Activated CD8-positive, alpha-beta memory T cell treated with anti-CD3 and anti-CD28 coated beads, Interleukin-2, amount 50 U/mL, for 1 hour (primary cell): Measurements from ENCODE around the gene ABHD16A.

ENCODE experiments used
- DNase-seq: peaks from one replicate; pipeline ENCODE4 v3.0.0-alpha.2; 2020; ENCODE audit errors: extremely low read depth

Gene ABHD16A

DNA sequence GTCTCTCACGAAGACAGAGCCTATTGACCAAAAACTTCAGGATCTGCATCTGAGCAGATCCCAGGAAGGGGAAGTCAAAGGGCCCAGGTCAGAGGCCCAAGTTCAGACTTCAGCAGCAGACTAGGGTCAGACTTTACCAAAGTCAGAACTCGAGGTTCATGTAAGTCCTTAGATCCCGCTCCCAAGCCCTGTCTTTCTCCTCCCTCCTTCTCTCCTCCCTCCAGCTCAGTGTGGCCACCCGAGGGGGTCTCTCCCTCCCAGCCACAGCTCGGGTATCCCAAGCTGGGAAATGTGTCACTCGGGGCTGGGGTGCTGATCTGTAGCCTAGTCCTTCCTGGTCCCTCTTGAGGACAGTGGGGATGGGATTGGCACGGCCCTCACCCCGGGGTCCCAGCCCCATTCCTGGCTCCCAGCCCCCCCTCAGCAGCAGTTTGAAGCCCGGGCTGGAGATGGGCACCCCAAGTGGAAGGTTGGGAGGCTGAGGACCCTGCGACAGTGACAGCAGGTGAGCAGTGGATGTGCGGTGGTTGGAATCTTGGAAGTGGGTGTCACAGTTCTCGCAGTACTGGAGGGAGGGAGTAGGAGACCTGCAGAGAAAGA is 40.9 kb downstream of the ABHD16A start:
- DNase-seq, result no peak

DNA sequence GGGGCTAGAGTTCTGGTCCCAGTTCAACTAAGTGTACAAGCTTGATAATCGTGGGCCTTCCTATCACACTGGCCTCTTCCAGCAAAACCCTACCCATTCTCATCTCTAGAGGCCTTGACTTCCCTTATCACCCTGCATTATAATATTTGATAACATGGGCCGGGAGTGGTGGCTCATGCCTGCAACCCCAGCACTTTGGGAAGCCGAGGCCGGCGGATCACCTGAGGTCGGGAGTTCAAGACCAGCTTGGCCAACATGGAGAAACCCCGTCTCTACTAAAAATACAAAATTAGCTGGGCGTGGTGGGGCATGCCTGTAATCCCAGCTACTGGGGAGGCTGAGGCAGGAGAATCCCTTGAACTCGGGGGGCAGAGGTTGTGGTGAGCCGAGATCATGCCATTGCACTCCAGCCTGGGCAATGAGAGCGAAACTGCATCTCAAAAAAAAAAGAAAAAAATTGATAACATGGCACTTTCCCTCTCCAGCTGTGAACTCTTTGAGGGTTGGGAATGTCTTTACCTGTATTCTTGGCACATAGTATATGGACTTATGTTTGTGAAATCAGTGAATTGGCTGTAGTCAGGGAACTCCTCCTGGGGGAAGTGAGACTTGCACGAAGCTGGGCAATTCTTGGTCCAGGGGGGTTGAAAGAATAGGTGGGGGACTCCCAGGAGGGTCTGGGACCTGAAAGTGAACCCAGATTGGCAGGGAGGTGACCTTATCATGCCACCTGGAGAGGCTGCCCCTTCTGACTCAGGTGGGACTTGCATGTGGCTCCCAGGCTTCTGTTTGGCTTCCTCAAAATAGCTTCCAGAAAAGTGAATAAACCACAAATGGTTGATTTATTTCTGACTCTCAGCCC is 41.6 kb downstream of the ABHD16A start:
- DNase-seq, result no peak

DNA sequence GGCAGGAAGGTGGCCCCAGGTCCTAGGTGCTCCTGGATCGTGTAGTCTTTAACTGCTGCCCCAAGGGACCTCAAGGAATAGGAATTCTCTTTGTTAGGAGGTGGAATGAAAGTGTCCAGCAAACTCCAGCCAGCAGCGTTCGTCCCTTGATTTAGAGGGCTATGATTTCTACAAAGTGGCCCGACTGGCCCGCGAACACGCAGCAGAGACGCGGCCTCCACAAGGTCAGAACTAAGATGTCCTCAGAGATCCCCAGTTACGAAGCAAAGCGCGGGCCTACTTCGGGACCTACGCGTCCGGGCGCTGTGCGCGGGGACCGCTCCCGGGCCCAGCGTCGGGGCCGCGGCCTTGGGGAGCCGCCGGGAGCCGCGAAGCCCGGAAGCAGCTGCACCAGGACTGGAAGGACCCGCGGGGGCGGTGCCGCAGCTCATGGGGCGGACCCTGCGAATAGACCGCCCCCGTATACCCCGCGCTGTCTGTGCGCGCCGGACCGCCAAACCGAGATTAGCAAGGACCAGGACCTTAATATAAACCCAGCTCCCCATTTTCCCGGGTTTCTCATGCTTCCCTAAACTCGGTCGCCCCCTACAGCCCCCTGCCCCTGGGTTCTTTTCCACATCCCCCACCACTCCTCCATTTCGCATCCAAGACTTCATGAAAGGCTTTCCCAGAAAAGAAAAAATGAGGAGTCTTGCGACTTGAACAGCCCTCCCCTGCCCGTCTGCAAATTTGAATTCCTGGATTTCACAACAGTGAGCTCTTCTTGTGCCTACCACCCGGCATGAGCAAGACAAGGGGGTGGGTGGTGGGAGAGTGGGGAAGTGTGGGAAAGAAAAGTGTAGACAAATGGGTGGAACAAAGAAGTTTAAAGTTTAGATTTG is 42.5 kb downstream of the ABHD16A start, which contains the start of gene C6orf47:
Gene C6orf47 (minus strand): TSS at position 398 of the 881 bp plus-strand sequence. CDS start 831 bp downstream, outside the sequence.
- DNase-seq, result peak; percentile 40

DNA sequence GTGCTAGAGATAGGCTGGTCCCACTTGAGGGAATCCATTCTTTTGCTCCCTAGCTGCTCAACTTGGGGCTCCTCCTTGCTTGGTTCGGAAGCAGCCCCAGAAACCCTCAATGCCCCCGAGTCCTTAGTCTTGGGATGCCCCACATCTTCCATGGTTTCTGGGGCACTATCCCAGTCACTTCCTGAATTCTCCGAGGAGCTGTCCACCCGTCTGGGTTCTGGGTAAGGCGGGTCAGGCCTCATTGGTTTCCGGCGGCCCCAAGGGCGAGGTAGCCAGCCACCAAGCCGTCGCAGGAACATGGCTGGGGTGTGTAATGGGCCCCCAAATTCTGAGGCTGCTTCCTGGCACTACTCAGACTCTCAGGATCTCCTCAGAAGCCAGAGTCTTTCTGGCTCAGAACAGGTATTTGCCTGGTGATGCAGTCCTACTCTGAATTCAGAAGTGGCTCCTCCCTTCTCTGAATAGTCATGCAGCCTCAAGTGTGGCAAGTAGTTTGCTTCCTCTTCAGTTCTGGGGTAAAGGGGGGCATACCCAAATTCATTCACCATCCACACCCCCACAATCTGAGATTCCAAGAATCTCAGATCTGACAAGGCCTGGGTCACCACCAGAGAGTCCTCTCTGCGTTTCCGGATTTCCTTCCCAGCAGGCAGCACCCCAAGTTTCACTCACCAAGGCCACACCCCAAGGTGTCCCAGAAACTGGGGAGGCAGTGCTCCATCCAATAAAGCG is 43.3 kb downstream of the ABHD16A start:
- DNase-seq, result no peak

DNA sequence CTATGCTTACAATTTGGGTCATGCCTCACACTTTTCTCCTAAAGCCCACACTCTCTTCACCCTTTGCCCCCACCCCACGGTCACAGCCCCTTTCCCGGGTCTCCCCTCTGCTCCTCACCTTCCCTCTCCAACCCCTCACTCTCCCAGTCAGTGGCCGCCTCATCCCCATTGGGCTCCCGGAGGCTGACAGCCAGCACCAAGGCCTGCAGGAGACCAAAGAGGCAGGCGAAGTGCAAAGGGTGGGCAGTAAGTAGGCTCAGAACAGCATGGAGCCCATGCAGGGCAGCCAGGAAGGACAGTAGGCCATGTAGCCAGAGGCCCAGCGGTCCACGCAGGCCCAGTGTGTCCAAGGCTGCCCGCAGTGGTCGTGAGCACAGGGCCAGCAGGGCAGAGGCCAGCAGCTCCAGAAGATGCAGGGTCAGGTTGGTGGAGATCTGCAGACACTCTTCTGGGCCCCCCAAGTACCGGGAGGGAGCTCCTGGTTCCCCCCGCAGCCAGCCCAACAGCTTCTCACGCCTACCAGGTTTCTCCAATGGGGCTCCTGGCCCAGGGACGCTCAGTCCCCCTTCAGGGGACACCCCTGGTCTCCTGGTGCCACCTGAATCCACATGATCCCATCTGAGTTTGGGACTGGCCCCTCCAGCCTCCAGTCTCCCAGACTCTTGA is 44.0 kb downstream of the ABHD16A start:
- no peak for DNase-seq

DNA sequence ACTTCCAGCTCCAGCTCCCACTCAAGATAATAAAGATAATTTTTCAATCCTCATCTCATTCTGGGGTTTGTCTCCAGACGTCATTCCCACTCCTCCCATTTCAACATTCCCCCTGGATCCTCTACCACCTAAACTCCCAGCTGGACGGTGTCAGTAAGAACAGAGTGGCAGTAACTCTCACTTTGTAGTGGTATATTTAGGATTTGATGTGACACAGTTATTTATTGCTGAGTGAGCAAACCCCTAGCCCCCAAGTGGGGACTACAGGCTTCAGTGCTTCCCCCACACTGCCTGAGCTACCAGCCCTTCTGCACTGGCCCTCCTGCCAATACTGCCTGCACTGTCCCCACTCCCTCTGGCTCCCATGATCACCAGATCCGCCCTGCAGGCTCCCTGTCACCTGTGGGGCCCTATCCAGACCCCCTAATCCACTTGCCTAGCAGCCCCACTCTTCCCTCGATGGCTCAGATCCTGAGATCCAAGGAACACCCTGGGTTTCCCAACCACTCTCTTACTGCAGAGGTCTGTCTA is 44.9 kb downstream of the ABHD16A start:
- DNase-seq, result no peak

DNA sequence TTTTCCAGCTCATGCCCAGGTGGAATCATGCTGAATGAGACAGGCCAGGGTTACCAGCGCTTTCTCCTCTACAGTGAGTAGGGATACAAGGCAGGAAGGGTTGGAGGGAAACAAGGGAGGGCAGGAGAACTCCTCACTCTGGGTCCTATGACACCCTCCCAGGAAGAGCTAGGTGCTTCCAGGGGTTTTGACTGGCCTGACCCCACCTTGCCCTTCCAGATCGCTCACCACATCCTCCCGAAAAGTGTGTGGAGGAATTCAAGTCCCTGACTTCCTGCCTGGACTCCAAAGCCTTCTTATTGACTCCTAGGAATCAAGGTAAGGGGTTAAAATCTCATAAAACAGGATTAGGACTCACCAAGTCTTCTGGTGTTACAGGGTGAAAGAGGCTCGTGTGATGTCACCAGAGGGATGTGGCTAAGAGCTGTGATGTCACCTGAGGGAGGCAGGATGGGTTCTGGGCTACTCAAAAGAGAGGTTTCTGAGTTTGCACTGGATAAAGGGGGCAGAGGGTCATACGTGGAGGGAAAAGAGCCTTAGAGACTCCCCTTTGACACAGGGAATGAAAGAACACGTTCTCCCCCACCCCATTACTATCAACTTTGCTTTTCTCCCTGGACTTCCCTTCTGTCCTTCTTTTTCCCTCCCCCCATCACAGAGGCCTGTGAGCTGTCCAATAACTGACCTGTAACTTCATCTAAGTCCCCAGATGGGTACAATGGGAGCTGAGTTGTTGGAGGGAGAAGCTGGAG is 45.5 kb downstream of the ABHD16A start:
- no peak for DNase-seq

- no peak for DNase-seq
Measured at GRCh38 chr6:31655349-31656237, 47.5 kb downstream of the ABHD16A start, which contains the start of gene APOM. APOM (plus strand) TSS chr6:31655894; CDS start chr6:31655967, 73 bp downstream.

DNA sequence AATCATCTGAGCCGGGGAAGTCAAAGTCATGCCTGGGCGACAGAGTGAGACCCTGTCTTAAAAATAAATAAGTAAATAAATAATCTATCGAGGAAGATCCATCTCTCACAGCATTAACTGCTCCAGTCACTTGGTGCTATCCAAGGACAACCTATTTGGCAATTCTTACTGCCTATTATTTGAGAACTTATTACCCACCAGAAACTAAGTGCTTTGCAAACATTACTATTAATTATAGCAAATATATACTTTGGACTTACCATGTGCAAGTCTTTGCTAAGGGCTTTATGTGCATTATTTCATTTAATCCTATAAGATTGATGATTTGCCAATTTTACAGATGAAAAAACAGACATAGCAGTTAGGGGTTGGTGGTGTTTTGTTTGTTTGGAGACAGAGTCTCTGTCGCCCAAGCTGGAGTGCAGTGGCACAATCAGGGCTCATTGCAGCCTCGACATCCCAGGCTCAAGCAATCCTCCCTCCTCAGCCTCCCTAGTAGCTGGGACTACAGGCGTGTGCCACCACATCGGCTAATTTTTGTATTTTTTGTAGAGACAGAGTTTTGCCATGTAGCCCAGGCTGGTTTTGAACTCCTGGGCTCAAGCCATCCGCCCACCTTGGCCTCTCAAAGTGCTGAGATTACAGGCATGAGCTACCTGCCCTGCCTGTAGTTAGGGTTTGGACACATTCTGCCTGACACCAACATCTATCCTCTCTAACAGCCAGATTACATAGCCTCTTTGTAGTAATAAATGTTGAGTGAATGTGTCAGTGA is 48.4 kb downstream of the ABHD16A start:
- DNase-seq, result no peak

DNA sequence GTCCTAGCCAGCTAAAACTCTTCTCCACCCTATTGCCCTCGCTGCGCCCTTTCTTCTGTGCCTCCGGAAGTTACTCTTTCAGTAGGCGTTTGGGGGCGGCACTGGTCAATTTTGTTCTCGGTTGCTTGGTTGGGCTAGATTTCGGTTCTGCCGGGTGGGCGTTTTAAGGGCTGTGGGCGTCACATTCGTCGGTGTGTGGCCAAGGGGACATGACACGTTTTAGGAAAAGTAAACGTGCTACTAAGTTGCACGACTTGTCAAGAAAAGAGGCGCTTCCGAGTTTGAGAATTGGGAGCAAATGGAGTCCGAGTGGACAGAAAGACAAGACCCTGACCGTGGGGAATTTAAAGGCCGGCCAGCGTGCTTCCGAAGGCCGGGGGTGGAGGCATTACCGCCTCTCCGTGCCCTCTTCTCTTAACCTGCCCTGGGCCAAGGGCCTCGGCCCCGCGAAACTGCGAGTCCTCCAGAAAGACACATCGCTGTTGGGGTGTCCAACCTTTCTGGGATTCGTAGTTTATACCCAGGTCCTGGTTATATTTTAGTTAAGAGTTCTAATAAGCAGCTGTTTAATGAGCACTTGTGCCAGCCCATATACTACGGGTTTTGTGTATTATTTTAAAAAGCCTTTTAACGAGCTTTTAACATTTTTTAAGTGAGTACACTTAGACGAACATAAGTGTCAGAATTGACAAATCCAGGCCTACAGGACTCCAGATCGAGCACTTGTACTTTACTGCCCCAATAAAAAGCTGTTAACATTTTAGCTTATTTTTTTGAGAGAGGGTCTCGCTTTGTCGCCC is 50.0 kb downstream of the ABHD16A start:
- DNase-seq, result peak; percentile 73

- DNase-seq, result no peak
Measured at GRCh38 chr6:31651602-31652191, 51.4 kb downstream of the ABHD16A start.

- DNase-seq, result no peak
Measured at GRCh38 chr6:31645325-31645724, 57.8 kb downstream of the ABHD16A start.

DNA sequence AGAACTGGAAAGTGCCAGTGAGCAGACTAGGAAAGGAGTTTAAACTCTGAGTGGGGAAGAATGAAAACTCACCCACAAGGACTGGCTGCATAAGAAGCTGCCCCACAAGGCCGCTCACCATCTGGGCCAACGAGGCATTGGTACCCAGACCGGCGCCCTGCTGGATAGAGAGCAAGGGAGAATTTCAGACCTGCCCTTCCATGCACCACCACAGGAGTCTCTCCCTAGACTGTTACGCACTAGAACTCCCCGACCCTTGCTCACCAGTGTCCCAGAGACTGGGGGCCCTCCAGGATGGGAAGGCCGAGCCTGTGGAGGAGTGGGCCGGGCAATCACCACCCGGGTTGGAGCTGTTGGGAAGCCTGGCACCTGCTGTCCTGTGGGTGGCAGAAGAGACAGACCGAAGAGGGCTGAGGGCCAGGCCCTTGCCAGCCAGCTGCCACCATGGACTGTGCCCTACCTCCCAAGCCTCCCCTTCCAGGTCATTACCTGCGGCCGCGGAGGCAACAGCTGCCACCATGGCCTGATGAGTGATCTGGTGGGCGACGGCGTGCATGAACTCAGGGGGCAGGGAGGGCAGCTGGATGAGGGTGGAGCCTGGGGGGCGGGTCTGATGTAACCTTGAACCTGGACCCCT is 59.2 kb downstream of the ABHD16A start:
- no peak for DNase-seq

DNA sequence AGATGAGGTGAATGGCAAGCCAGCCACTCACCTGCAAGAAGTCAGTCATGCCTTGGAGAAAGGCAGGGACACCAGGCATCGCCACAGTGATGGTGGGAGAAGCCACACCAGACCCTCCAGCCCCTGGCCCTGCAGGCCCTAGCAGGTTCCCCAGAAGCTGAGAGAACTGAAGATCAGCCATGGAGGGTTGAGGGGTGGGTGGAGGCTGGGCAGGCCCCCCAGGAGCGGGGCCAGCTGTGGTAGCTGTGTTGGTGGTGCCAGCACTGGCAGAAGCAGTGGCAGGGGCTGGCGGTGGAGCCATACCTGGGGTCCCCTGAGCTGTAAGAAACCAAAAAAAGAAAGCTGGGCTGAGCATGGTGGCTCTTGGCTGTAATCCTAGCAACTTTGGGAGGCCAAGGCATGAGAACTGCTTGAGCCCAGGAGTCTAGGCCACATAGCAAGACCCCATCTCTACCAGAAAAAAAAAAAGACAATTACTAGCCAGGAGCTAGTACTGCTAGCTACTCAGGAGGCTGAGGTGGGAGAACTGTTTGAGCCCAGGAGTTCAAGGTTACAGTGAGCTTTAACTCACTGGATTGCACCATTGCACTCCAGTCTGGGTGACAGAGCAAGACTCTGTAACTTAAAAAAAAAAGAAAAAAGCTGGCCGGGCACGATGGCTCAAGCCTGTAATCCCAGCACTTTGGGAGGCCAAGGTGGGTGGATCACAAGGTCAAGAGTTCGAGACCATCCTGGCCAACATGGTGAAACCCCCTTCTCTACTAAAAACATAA is 60.1 kb downstream of the ABHD16A start:
- no peak for DNase-seq

GRCh38 chr6:31641370-31641769 is 61.8 kb downstream of the ABHD16A start:
- DNase-seq, result no peak

- DNase-seq, result no peak
Measured at GRCh38 chr6:31640612-31641011, 62.5 kb downstream of the ABHD16A start.
